NCI-H1105 treated with DMSO at 0.1 percent for 48 hours (cell line): ENCODE measurements around the gene ZDHHC21.
"Not testable (repeated sequence)": the region's sequence is repeated elsewhere in the genome, so short reads cannot be mapped to it uniquely, and the experiment has no call there.

Experiments used
- DNase-seq: peaks from one replicate; lab custom pipeline; 2025; lab: John Stamatoyannopoulos, UW

Gene ZDHHC21

DNA sequence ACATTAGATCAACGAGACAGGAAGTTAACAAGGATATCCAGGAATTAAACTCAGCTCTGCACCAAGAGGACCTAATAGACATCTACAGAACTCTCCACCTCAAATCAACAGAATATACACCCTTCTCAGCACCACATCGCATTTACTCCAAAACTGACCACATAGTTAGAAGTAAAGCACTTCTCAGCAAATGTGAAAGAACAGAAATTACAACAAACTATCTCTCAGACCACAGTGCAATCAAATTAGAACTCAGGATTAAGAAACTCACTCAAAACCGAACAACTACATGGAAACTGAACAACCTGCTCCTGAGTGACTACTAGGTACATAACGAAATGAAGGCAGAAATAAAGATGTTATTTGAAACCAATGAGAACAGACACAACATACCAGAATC is 10.6 kb downstream of the ZDHHC21 start:
- DNase-seq: not testable (repeated sequence)

DNA sequence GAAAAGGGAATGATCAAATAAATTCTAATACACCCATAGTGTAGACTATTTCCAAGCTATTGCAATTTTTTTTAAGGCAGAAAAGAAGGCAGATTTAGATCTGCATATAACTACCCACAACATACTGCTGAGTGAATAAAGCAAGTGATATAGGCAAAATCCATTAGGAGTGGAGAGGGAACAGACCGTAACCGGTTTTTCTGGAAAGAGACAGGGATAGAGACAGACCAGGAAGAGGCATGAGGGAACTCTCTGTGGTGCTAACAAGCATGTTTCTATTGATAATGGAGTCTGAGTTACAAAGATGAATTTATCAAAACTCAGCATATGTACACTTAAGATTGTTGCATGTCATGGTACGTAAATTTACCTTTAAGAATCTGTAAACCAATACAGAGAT is 14.5 kb downstream of the ZDHHC21 start:
- no peak for DNase-seq

DNA sequence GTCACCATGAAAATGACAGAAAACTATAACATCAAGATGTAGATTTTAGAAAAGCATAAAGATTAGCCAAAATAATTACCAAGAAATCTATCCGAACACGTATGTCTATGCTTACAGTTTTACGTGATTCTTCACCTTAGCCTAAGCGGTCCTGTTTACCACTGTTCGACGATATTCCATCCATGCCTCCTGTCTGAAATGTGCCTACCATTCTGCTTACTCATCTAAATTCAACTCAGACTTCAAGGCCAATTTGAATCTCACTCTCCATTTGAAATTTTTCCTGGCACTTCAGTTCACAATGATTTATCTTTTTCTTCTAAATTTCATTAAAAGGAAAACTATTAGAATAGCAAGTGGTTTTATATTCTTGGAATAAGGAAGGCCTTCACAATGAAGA is 15.4 kb downstream of the ZDHHC21 start:
- DNase-seq: no peak

DNA sequence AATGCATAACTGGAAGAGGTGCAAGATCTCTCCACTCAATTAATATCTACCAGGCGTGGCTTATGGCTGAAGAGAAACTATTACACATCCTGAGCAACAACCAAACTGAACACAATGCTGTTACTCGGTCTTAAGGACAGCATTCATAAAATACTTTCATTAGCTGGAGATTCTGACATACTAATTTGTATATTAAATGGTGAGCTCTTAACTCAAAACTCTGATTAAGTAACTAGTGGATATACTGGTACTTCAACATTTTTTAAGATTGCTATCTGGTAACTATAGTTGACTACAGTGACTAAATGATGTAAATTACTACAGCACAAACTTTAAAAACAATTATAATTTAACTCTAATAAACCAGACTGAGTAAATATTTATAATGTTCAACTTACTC is 15.8 kb downstream of the ZDHHC21 start:
- DNase-seq: no peak

DNA sequence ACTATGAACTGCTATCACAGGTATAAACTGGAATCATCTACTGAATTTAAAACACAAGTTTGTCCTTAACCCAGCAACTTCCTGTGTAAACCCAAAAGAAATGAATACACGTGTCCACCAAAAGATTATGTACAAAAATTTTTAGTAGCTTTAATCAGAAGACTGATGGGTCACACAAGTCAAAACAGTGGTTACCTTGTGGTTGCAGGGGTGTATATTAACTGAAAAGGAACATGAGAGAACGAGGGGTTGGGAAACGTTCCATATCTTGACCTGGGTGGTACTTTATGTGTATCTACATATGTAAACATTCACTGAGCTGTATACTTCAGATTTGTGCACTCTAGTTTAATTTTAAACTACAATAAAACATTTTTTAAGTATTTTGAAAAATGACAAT is 18.6 kb downstream of the ZDHHC21 start:
- no peak for DNase-seq

DNA sequence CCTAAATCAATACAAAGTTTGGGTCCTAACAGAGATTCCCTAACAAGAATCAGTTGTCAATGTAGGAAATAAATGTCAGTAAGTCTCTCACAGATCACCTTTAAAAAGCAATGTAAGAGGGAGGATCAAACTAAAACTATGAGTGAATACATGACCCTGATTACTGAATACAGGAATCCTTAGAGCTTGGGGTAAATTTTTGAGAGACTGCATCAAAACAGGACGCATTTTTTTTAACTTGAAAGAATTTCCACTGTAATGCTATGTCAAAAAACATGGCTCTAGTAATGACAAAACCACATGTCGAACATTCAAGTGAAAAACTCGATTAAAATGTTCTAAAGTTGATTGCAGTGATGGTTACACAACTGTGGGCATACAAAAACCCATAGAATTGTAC is 21.9 kb downstream of the ZDHHC21 start:
- DNase-seq: no peak

DNA sequence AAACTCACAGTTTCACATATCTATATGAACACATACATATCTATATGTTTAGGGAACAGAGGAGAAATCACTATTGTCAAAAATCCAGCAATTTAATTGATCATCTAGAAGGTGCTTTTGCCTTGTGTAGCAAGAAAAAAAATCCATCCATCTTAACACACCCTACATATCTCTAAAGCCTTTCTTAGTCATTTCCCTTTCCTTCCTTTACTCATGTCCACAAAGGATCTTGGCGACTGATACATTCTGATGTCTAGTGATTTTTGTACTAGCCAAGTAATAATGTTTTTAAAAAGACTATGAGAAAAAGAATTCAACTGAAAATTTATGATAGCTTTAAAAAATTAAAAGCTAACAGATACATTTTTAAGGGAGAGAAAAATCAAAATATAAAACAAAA is 22.5 kb downstream of the ZDHHC21 start:
- no peak for DNase-seq

DNA sequence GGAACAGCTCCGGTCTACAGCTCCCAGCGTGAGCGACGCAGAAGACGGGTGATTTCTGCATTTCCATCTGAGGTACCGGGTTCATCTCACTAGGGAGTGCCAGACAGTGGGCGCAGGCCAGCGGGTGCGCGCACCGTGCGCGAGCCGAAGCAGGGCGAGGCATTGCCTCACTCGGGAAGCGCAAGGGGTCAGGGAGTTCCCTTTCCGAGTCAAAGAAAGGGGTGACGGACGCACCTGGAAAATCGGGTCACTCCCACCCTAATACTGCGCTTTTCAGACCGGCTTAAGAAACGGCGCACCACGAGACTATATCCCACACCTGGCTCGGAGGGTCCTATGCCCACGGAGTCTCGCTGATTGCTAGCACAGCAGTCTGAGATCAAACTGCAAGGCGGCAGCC is 29.2 kb downstream of the ZDHHC21 start:
- not testable (repeated sequence) for DNase-seq

DNA sequence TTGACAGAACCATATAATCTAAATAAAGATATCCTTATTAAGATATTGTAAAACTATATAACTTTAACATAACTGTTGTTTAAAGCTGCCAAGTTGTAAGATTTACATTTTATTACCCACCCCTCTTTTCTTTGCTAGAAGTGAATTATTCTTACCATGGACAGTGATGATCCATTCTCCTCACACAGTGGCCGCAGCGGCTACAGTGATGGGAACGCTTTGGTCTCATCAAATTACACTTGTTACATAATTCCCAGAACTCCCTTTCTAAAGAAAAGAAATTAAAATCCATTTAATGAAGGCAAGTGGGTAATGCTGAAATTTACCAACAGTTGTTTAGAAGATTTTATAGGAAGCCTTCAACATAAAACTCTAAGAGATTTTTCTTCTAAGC is 31.2 kb downstream of the ZDHHC21 start:
- no peak for DNase-seq

DNA sequence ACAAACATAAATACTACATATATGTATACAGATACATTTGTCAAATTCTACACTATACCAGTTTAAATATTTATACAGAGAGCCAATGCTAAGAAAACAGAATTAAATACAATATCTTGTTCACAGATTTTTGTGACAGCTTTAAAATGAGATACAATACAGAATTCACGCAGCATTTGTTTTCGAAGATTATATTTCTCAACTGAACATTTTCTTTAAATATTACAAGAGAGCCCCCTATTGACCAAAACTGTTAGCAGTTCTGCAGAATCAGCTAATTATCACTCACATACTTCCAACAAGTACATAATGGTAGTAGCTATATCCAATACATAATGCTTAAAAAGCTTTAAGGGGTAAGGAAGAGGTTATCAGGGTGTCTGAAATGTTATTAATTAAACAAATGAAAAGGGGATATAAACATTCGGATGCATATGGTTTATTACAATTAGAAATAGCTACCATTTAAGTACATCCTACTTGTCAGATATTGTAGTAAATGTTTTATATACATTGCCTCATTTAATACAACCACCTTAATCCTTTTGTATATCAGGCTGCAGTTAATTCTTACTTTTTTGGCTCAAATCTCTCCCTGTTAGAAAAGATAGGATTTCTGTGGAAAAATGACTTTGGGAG is 31.7 kb downstream of the ZDHHC21 start:
- peak; percentile 53 for DNase-seq

DNA sequence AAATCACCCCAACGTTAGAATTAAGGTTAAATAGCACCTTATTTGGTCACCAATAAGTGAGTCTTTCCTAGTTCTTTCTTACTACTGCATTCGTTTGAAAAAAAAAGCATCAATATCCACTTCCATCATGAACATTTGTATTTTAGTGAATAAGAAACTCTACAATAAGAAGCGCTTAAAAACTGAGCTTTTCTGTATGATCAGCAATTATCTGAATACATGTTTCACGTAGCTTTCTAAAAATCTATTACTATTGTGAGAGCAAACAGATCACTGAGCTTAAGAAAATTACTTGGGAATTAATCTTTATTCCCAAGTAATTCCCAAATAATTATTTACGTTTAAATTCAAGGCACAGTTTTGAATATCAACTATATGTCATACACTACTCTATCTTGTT is 32.5 kb downstream of the ZDHHC21 start:
- DNase-seq: no peak

DNA sequence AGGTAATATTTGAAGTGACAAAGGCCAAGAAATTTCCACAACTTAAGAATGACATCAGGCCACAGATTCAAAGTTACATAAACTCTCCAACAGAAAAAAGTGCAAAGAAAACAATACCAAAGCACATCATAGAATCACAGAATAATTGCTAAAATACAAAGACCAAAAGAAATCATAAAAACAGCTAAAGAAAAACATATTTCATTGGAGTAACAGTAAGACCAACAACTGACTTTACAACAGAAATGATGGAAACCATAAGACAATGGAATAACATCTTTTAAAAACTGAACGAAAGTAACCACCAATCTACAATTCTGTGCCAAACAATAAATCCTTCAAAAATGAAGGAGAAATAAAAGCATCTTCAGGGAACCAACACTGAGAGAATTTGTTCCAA is 38.3 kb downstream of the ZDHHC21 start:
- no peak for DNase-seq

DNA sequence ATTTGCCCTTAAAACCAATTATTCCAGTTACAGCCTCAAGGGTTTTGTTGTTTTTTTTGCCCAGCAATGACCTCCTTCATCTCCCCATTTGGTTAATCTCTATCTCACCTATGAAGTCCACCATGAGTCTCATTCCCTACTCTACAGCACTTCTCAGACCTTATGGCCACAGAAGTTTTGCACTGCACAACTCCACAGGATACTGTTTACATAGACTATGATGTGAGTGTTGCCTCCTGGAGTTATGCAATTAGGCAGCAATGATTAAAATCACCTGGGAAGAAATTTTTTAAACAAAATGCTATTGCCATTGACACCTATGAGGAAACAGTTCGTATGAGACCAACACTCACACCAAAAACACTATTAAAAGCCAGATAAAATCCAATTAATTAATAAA is 39.7 kb downstream of the ZDHHC21 start:
- DNase-seq: no peak

DNA sequence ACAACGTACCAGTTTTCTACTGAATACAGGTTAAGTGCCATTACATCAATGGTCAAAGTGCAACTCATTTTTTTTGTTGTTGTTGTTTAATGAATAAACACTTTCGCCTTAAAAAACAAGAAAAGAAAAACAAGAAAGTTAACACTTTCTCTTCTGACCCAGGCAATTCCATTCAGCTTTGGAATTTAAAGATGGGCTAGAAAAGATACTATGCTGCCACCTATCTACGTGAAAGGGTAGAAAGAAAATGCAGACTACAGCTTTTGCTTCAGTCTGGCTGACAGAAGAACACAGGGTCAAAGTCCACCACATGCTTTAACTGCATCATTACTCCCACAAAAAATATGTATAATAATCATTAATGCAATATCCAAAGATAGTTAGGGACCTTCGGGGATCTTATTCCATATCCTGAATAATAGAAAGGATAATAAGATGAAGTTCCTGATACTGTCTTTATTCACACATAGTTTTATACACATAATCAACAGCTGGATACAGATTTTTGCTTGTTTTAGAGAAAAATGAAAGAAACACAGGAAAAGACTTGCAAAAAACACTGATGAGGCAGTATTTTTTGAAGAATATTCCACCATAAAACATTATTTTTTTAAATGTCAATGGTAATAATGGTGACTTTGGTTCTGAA is 40.4 kb downstream of the ZDHHC21 start:
- DNase-seq: peak; percentile 56

DNA sequence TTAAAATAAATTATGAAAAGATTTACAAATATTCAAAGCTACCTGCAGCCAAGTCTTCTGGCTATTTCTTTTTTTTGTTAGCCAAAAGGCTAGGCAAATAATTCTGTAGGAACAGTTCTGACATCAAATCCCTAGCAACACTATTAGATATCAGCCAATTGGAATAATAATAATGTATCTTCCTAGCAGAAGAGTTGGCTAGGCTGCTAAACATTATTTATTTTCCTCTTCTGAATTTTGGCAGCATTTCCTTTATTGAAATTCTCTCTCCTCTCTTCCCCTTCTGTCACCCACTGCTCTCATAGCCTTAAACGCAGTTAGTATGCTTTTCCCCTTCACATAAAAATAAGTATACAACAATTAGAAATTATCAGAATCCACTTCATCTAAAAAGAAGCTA is 42.6 kb downstream of the ZDHHC21 start:
- peak; percentile 9 for DNase-seq

DNA sequence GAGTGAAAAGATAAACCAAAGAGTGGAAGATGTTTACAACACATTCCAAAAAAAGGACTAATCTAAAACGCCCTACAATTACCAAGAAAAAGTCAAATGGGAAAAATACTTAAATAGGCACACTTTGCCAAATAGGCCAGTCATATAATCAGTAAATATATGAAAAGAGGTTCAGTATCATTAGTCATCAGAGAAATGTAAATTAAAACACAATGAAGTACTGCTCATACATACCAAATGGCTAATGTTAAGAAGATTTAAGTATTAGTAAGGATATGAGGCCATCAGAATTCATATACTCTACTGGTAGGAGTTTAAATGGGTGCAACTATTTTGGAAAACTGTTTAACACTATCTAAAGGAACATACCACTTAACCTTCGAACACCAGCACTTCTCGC is 47.6 kb downstream of the ZDHHC21 start:
- DNase-seq: no peak

DNA sequence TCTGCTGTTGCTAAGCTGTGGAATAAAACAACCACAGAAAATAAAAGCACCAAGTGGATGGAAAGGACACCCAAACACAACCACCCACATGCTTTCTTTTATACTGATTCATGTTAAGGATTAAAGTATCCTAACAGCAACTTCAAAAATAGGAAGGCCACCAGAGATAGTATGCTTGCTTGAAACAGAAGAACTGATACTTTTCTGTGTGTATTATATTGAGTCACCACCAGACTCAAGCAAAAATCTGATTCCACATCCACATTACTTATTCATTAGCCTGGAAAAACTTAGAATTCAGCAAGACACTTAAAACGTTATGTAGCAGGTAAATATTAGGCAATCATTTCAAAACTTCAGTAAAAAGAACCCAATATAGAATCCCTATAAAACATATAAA is 52.3 kb downstream of the ZDHHC21 start:
- no peak for DNase-seq

DNA sequence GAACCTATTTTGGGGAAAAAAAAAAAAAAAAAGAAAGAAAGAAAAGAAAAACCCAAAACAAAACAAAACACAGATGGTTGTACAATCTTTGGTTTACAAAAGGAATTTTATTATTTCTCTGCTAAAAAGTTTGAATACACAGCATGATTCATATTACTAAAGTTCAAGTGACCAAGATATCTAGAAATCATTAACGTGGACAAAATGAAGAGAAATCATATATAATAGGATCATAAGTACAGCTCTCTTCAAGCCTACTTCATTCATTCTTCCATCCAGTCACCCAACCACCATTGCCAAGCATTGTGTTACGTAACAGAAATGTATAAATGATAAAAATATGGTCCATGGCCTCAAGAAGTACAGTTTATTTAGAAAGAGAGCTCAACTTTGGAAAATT is 52.9 kb downstream of the ZDHHC21 start:
- no peak for DNase-seq

DNA sequence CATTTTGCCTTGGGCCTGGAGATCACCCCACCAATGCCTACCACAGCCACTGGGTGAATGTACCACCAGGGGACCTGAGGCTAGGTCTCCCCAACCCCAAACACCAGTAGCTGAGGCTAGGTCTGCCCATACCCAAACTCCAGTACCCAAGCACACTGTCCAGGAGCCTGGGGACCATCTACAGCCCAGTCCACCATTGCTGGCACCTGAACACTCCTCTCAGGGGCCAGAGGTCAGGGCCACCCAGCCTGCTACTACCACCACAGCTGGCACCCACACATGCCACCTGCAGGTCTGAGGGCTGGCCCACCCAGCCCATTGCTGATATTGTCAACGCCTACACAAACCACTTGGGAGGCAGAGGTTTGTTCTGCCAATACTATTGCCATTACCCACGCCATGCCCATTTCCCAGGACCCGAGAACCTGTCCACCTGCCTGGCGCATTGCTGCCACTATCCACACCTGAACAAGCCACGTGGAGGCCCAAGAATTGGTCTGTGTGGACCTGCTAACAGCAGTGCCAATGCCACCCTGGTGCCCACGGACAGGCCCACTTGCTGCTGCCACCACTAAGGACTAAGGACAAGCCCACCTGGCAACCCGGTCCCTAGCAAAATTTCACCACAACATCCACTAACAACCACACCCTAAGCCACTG is 59.2 kb downstream of the ZDHHC21 start:
- no peak for DNase-seq

DNA sequence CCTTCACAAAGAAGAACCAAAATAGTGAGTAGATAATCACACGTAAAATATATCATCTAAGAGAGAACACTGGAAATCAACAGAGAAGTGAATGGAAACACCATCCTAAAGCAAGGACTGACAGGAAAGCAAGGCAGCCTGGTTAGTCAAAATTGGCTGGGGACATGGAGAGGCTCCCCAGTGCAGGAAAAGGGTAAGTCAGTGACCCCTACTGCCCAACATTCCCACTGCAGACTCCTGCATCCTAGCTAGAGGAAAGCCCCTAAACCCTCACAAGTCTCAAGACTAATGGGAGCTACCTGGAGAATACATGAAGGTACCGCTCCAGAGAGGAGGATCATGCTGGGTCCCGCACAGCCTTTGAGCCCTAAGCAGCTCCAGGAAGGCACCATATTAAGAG is 60.1 kb downstream of the ZDHHC21 start:
- DNase-seq: no peak

DNA sequence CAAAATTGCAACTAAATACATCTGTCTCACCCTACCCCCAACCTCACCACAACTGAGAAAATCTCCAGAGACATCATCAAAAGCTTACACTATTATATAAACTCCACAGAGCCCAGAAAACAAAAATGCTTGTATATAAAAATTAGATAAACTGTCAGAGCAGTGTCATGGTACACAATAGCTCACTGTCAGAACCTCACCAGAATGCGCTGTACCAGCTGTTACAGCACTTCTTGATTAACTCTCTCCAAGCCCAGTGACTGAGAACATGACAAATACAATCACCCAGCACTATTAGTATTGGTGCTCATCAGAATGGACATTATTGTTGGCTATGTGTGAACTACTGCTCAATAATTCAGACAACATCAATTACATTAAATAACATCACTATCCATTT is 65.7 kb downstream of the ZDHHC21 start:
- no peak for DNase-seq

DNA sequence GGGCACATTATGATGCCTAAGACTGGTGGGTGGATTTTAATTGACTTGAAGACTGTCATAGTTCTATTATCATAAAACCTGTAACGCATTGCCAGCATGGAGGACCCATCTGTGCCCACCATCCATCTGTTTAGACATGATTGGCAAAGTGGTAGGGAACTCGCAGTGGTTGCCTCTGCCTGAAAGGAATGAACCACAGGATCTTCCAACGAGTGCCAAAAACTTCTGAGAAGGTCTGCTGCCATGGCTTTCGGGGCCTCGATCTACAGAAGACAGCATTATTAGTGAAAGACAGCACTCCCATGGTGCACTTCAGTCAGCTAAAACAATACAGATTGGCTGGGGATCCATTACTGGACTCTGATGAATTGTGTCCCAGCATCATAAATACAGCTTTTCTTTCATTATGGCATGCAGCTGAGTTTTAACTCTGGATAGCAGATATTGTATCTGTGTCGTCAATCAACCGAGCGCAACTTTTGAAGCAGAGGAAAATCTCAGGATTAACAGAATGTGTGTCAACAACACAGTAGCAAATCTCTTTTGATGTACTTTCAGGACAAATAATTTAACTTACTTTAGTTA is 74.3 kb downstream of the ZDHHC21 start:
- no peak for DNase-seq
